H7 (cell line): ENCODE data around the gene CCDC157. TPM values are rescaled to one million over a fixed set of nuclear protein-coding genes. Genes with fewer than 3 reads are reported as not detected.
"Not testable (repeated sequence)": the region's sequence is repeated elsewhere in the genome, so short reads cannot be mapped to it uniquely, and the experiment has no call there.

Source experiments
- DNase-seq: peaks from one replicate; pipeline ENCODE4 v3.0.0; 2012
- H3K27me3 ChIP-seq: 2 replicates; pipeline ENCODE4 v1.6.0; 2011; ENCODE audit warnings: mild to moderate bottlenecking, low read length; ENCODE audit not compliant: control insufficient read depth, insufficient read depth
- H3K36me3 ChIP-seq: replicated peaks from 2 replicates; pipeline ENCODE4 v1.5.1; 2011; ENCODE audit warnings: low read length; ENCODE audit not compliant: control insufficient read depth, insufficient read depth
- H3K4me3 ChIP-seq: 2 replicates; pipeline ENCODE4 v1.5.1; 2011; ENCODE audit warnings: low read depth, mild to moderate bottlenecking, control low read depth, low read length, moderate library complexity; ENCODE audit not compliant: insufficient read depth
- total RNA-seq: library from RNA; depleted of rRNA; stranded (reverse); fragments of >200 nt; shearing (Covaris generic); gene quantifications from 2 replicates; pipeline ENCODE4 v1.2.3, GENCODE V29; 2014

Gene CCDC157
- total RNA-seq, 1 experiment from 2014 or later, result 4.7 TPM

DNA sequence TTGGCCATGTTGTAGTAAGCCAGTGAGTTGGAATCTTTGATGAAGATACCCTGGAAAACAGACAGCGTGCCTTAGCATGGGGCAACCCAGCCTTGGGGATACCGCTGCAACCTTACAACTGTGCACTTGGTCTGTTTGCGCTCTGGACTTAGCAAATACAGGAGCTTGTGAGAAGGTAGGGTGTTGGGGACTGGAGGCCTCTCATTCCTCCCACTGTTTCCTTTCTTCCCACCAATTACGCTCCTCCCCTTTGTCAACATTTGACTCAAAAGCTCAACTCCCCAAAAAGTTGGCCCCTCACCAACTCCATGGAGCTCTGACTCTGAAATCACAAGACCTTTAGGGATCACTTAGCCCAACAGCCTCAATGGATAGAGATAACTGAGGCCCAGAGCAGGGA lies 22.2 kb upstream of the CCDC157 start:
- H3K4me3 ChIP-seq, result no peak overlapping the region
- no peaks in the 10 kb centered on the region for H3K27me3 ChIP-seq
- DNase-seq, result no peak
- H3K36me3 ChIP-seq, result peaks cover 53% of the 10 kb centered on the region

DNA sequence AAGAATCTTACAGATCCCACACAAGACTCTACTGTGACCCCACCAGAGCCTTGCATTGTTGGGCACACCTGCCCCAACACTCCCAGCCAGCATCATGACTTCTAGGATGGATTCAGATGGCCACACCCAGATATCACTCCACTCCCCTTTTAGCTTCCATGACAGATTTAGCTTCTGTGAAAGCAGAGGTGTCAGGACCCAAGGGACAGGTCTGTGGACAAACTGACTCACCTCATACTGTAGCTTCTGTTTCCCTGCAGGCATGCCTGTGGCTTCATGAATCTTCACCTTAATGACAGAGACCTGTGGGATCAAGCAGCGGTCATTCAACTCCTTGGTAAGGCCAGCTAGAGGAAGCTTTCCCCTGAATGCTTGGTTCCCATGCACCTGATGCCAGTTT lies 21.6 kb upstream of the CCDC157 start:
- H3K4me3 ChIP-seq, result no peak overlapping the region
- H3K27me3 ChIP-seq, result no peaks in the 10 kb centered on the region
- peaks cover 58% of the 10 kb centered on the region for H3K36me3 ChIP-seq
- DNase-seq, result no peak

DNA sequence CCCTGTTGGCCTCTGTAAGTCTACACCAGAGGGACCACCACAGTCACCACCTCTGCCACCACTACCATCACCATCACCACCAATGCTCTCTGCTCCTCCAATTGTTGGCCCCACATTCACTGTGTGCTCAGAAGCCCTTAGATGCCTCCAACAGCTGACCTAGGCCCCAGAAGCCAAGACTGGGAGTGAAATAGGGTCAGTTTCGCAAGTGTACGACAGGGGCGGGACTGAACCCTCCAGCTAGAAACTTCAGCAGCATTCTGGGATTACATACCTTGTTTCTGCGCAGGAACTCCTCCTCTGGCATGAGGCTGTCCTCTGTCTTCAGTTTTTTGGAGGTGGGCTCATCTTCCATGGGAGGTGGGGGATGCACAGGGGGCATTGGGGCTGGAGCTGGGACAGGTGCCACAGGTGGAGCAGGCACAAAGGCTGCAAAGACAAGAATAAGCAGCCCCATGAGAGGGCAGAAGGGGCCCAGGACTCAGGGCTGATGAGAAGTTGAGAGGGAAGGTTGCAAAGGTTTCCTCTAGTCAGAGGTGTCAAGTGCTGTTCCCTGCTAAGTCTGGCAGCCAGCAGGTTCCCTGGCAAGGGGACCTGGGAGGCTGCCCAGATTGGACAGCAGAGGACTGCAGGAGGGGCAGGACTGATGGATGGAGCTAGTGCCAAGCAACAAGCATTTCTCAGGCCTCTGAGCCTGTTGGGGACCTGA lies 19.9 kb upstream of the CCDC157 start:
- no peak for DNase-seq
- H3K36me3 ChIP-seq, result peaks cover 72% of the 10 kb centered on the region
- H3K4me3 ChIP-seq, result no peak overlapping the region
- H3K27me3 ChIP-seq, result no peaks in the 10 kb centered on the region

DNA sequence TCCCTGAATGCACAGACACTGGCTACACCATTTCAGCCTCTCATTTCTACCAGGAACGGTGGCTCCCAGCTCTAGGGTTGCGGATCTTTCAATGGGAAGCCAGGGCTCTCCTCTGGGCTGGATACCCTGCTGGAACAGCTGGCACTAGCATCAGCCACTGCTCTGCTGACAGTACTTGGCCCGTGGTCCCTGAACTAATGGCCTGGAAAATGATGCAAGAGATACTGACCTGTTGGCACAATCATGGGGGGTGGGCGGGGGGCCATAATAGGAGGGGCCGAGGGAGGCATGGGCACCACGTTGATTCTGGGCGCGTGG lies 19.4 kb upstream of the CCDC157 start:
- Histone ChIP-seq H3K4me3 (no peak overlapping the region), H3K36me3 (peaks cover 76% of the 10 kb centered on the region), H3K27me3 (no peaks in the 10 kb centered on the region)
- no peak for DNase-seq

DNA sequence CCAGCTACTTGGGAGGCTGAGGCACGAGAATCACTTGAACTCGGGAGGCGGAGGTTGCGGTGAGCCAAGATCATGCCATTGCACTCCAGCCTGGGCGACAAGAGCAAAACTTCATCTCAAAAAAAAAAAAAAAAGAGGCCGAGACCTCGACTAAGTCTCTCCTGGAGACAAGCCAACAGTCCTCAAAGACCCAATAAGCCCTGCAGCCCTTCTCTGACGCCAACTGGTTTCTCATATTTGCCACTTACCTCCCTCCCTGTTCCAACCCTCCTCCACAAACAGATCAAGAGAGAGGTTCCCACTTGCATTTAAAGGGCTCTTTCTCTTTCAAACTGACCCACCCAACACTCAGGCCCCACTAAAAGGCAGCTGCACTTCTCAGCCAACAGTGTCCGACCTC lies 18.5 kb upstream of the CCDC157 start:
- H3K27me3 ChIP-seq, DNase-seq, H3K4me3 ChIP-seq: not testable (repeated sequence)
- H3K36me3 ChIP-seq, result peaks cover 77% of the 10 kb centered on the region

DNA sequence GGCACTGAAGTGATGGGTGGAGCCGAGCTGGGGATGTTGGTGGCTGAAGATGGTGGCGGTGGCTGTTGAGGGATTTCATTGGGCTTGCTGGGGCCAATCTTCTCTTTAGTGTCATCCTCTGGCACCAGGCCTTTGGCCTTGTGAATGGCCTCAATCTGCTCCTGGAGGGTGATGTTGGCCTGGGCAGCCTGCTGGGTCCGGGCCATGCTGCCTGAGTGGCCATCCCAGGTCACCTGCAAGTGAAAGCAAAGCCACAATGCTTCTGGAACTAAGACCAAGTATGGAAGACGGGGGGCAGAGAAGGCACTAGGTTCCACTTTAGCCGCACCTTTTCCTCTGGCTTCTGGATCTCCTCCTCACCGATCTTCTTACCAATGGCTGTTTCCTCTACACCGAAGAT lies 18.0 kb upstream of the CCDC157 start:
- no peak for DNase-seq
- Histone ChIP-seq H3K36me3 (peaks cover 80% of the 10 kb centered on the region), H3K4me3 (no peak overlapping the region), H3K27me3 (no peaks in the 10 kb centered on the region)

DNA sequence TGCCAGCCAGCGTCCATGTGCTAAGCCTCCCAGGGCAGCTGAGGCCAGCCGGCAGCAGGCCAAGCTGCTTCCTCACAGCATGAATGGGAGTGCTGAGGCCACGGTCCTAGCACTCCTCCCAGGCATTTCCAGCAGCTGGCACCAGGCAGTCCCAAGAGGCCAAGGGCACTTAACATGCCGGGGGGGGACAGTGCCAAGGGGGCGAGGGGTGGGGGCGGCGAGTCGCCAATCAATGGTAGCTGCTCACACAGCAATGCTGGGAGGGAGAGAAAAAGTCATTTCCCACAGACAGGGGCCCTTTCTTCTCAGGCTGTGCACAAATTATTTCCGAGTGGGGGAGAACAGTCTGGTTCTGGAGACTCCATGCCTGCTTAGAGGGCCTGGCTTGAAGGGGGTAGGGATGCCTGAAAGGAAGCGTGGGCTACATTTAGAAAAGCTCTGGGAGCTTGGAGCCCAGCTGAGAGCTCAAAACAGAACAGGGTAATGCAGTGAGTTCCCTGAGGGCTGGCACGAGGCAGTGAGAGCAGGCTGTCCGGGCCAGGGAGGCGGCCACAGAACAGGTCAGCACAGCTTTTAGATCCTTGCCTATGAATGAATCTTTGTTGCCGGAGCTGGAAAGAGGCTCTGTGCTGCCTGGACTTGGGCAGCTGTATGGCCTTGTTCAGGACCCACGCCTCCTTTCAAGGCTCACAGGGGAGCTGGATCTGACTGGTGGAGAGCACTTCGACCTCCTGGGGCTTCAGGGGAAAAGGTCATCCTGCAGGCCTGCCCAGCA lies 15.7 kb upstream of the CCDC157 start:
- Histone ChIP-seq H3K36me3 (peaks cover 86% of the 10 kb centered on the region), H3K4me3 (no peak overlapping the region), H3K27me3 (no peaks in the 10 kb centered on the region)
- peak; percentile 17 for DNase-seq

DNA sequence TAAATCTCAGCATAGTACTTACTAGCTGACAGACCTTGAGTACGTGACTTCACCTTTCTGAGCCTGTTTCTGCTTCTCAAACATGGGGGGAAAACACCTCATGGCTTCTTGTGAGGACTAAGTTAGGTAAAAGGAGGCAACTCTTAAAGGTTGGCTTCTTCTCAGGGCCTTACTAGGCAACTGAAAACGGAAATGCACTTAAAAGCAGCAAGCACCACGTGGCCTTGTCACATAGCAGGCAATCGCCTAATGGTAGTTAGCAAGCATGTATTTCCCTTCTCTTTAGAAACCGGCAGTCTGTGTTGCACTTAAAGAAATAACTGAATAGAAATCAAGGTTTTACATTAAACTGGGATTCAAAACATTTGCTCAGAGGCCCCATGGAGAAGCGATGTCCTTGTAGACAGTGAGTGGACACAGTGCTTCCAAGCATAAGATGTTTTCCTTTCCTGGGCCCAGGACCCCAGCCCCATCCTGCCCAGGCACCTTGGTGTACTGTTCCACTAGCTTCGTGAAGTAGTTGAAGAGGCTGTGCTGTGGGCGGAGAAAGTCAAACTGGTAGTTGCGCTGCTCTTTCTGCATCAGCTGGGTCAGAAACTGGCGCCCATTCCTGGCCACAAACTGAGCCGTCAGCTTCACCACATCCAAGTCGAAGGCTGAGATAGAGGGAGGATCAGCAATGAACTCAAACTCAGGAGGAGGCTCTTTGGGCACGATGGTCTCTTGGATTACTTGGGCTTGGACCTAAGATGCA lies 12.2 kb upstream of the CCDC157 start:
- DNase-seq, result no peak
- peaks cover 66% of the 10 kb centered on the region for H3K36me3 ChIP-seq
- H3K4me3 ChIP-seq, result no peak overlapping the region
- H3K27me3 ChIP-seq, result no peaks in the 10 kb centered on the region

DNA sequence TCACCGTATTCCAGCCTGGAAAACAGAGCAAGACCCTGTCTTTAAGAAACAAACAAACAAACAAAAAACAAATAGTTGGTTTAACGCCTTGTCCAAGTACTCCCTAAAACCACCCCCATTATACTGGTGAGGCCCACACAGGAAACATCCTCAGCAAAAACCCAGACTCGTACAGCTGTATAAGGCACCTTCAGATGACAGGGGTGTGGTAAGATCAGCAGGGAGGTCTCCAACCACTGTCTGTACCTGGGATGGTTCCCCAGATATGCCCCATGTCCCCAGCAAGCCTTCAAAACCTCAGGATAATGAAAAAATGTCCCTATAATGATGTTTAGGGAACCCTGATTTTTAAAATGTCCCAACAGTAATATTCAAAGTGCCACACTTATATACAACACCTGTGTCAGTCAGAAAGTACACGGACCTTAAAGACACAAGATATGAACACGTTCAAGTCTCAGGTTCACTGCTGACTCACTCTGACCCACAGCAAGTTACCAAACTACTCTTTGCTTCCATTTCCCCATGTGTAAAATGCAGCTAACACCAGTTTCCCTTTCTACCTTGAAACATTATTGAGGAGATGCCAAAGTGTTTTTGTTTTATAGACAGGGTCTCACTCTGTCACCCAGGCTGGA lies 9.4 kb upstream of the CCDC157 start:
- Histone ChIP-seq H3K27me3 (no peaks in the 10 kb centered on the region), H3K4me3 (no peak overlapping the region), H3K36me3 (peaks cover 47% of the 10 kb centered on the region)
- no peak for DNase-seq

DNA sequence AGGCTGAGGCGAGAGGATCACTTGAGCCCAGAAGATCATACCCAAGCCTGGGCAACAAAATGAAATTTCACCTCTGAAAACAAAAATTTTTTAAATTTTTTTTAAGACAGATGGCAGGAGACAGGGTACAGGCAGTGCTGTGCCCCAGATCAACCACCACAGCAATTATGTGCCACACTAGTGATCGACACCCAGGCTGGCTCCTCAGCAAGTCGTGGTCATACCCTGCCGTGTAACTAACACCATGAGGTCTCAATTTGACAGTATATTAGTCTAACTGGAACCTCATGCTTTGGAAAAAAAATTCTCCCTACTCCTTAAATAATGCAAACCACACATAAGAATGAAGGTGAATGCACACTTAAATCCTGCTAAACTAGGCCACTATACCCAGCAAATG lies 8.4 kb upstream of the CCDC157 start:
- no peak for DNase-seq
- no peaks in the 10 kb centered on the region for H3K27me3 ChIP-seq
- H3K4me3 ChIP-seq, result no peak overlapping the region
- H3K36me3 ChIP-seq, result peaks cover 46% of the 10 kb centered on the region

DNA sequence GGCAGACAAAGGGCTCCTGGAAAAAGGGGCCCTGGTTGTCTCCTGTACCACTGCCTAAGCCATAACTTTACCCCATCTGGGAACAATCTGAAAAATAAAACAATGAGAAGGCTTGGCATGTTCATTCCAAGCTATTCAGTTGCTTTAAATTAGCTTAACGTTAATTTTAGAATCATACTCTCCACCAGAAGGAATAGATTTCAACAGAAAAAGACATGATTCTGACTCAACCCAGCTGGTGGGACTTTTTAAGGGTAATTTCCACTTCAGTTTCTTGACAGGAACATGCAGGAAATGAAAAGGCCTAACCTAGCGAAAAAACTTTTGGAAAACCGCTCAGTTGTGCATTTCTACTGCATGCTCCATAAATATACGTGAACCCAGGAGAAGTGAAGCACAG lies 8.0 kb upstream of the CCDC157 start:
- no peak overlapping the region for H3K4me3 ChIP-seq
- no peak for DNase-seq
- peaks cover 43% of the 10 kb centered on the region for H3K36me3 ChIP-seq
- no peaks in the 10 kb centered on the region for H3K27me3 ChIP-seq

DNA sequence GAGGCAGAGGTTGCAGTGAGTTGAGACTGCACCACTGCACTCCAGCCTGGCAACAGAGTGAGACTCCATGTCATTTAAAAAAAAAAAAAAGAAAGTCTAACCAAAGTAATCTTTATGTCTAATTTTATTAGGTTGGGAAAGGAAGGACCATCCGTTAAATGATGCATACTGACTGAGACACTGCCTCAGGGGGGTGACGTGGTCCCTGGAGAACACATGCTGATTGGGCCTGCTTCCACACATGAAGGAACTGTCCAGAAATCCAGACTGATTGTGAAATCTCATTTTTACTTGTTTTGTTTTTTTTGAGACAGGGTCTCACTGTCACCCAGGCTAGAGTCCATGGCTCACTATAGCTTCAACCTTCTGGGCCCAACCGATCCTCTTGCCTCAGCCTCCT lies 5.6 kb upstream of the CCDC157 start:
- Histone ChIP-seq H3K4me3 (no peak overlapping the region), H3K27me3 (no peaks in the 10 kb centered on the region), H3K36me3 (peaks cover 19% of the 10 kb centered on the region)
- no peak for DNase-seq

DNA sequence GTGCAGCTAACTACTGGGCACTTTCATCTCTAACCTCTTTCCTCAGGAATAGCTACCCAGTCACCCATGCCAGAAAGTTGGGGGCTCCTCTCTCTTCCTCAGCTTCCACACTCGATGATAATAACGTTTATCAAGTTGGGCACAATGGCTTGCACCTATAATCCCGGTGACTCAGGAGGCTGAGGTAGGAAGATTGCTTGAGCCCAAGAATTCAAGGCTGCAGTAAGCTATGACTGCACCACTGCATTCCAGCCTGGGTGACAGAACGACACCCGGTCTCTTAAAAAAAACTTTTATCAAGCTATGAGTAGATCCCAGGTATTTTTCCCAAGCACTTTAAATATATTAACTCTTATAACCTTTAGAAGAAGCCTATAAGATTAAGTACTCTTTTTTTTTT lies 2.2 kb upstream of the CCDC157 start:
- no peaks in the 10 kb centered on the region for H3K27me3 ChIP-seq
- no peak for DNase-seq
- no peak overlapping the region for H3K4me3 ChIP-seq
- peaks cover 14% of the 10 kb centered on the region for H3K36me3 ChIP-seq

DNA sequence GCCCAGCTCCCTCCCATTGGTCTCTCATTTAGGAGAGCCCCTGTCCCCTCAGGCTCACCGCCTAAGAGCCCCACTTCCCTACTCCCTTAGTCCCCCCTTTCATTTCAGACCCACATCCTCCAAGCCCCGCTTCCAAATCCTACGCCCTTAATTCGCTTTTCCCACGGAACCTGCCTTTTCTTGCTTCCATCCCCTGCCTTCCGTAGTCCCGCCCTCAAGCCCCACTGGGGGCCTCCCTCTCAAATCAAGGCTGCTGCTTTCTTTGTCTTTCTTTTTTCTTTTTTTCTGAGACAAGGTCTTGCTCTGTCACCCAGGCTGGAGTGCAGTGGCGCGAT lies 396 bp downstream of the CCDC157 start:
- peaks cover 9% of the 10 kb centered on the region for H3K36me3 ChIP-seq
- no peaks in the 10 kb centered on the region for H3K27me3 ChIP-seq
- peak overlapping the region; percentile 87 for H3K4me3 ChIP-seq
- no peak for DNase-seq
